GM23338 (cell line): ENCODE measurements around the gene ZMYND11. TPM values are rescaled to one million over a fixed set of nuclear protein-coding genes. Genes with fewer than 3 reads are reported as not detected.

Experiments
- ATAC-seq: fragments of 200-7000 bp; cut with Tn5 transposase; 3 replicates; pipeline ENCODE4 v1.9.1; 2020
- DNase-seq: peaks from one replicate; pipeline ENCODE4 v3.0.0-alpha.2; 2015; ENCODE audit warnings: low spot score
- H2AFZ ChIP-seq: fragments of 200-600 bp; sonication (generic); 2 replicates; pipeline ENCODE4 v1.8.0; 2016; ENCODE audit warnings: antibody characterized with exemption, mild to moderate bottlenecking, moderate library complexity
- H3F3A ChIP-seq: fragments of 200-600 bp; sonication (generic); replicated peaks from 2 replicates; pipeline ENCODE4 v1.8.0; 2017; ENCODE audit warnings: antibody characterized with exemption, mixed run types, low read depth
- H3K27ac ChIP-seq: fragments of 200-600 bp; sonication (generic); 2 replicates; pipeline ENCODE4 v1.6.1; 2016; ENCODE audit warnings: low read depth
- H3K27me3 ChIP-seq: fragments of 200-600 bp; sonication (generic); 2 replicates; pipeline ENCODE4 v1.8.0; 2016; ENCODE audit warnings: mild to moderate bottlenecking, mixed run types, moderate library complexity; ENCODE audit not compliant: insufficient read depth
- H3K36me3 ChIP-seq: fragments of 200-600 bp; sonication (generic); 2 replicates; pipeline ENCODE4 v1.8.0; 2016; ENCODE audit warnings: mild to moderate bottlenecking; ENCODE audit not compliant: insufficient read depth
- H3K4me1 ChIP-seq: fragments of 200-600 bp; sonication (generic); 2 replicates; pipeline ENCODE4 v1.8.0; 2016; ENCODE audit warnings: mild to moderate bottlenecking, moderate library complexity; ENCODE audit not compliant: insufficient read depth
- H3K4me2 ChIP-seq: fragments of 200-600 bp; sonication (generic); 2 replicates; pipeline ENCODE4 v1.7.1; 2017; ENCODE audit warnings: mixed run types
- H3K4me3 ChIP-seq: fragments of 200-600 bp; sonication (generic); 2 replicates; pipeline ENCODE4 v1.6.1; 2016; ENCODE audit warnings: mixed run types
- H3K79me2 ChIP-seq: fragments of 200-600 bp; sonication (generic); replicated peaks from 2 replicates; pipeline ENCODE4 v1.8.0; 2017; ENCODE audit warnings: mild to moderate bottlenecking; ENCODE audit not compliant: insufficient read depth
- H3K9me2 ChIP-seq: fragments of 200-600 bp; sonication (generic); 2 replicates; pipeline ENCODE4 v1.8.0; 2017; ENCODE audit not compliant: insufficient read depth
- H4K20me1 ChIP-seq: fragments of 200-600 bp; sonication (generic); replicated peaks from 2 replicates; pipeline ENCODE4 v1.8.0; 2017; ENCODE audit warnings: mild to moderate bottlenecking; ENCODE audit not compliant: insufficient read depth
- H3K27ac Mint-ChIP-seq: 2 replicates; pipeline ENCODE4 v1.8.0; 2020; ENCODE audit warnings: inconsistent platforms, mild to moderate bottlenecking, moderate library complexity, mixed read lengths
- H3K27me3 Mint-ChIP-seq: 3 replicates; pipeline ENCODE4 v1.8.0; 2022; ENCODE audit warnings: low read depth, mild to moderate bottlenecking, moderate library complexity, mixed read lengths, inconsistent platforms; ENCODE audit not compliant: insufficient read depth, poor library complexity
- H3K36me3 Mint-ChIP-seq: 3 replicates; pipeline ENCODE4 v1.8.0; 2021; ENCODE audit warnings: low read depth, mild to moderate bottlenecking, inconsistent platforms, moderate library complexity, mixed read lengths
- H3K4me1 Mint-ChIP-seq: 3 replicates; pipeline ENCODE4 v1.8.0; 2020; ENCODE audit warnings: mild to moderate bottlenecking, inconsistent platforms, mixed read lengths
- H3K4me3 Mint-ChIP-seq: 3 replicates; pipeline ENCODE4 v1.8.0; 2021; ENCODE audit warnings: moderate library complexity, mild to moderate bottlenecking, inconsistent platforms, mixed read lengths
- H3K9me3 Mint-ChIP-seq: 3 replicates; pipeline ENCODE4 v1.8.0; 2020; ENCODE audit warnings: moderate library complexity, mild to moderate bottlenecking, inconsistent platforms, mixed read lengths
- CREB1 ChIP-seq: fragments of 250-450 bp; sonication (Bioruptor Pico); IDR thresholded peaks from 2 replicates; pipeline ENCODE4 v1.5.0; 2020; ENCODE audit warnings: low read depth, mild to moderate bottlenecking, moderate library complexity
- ETS1 ChIP-seq: IDR thresholded peaks from 2 replicates; pipeline ENCODE4 v1.6.1; 2016; ENCODE audit warnings: antibody characterized with exemption
- EZH2 ChIP-seq: fragments of 200-600 bp; sonication (generic); IDR thresholded peaks from one replicate; pipeline ENCODE4 v1.8.0; 2017; ENCODE audit warnings: antibody characterized with exemption, mild to moderate bottlenecking, low read depth; ENCODE audit not compliant: unreplicated experiment
- EZH2phosphoT487 ChIP-seq: fragments of 200-600 bp; sonication (generic); IDR thresholded peaks from one replicate; pipeline ENCODE4 v1.8.1; 2018; ENCODE audit warnings: antibody characterized with exemption; ENCODE audit not compliant: unreplicated experiment
- JUNB ChIP-seq: IDR thresholded peaks from one replicate; pipeline ENCODE4 v1.6.1; 2016; ENCODE audit warnings: antibody characterized with exemption; ENCODE audit not compliant: unreplicated experiment
- NANOG ChIP-seq: IDR thresholded peaks from 2 replicates; pipeline ENCODE4 v1.6.1; 2016; ENCODE audit warnings: antibody characterized with exemption, borderline replicate concordance
- POLR2AphosphoS5 ChIP-seq: IDR thresholded peaks from 2 replicates; pipeline ENCODE4 v1.6.1; 2016; ENCODE audit warnings: antibody characterized with exemption, low read depth
- REST ChIP-seq: IDR thresholded peaks from one replicate; pipeline ENCODE4 v1.6.1; 2018; ENCODE audit warnings: antibody characterized with exemption; ENCODE audit not compliant: unreplicated experiment
- STAT1 ChIP-seq: IDR thresholded peaks from one replicate; pipeline ENCODE4 v1.6.1; 2016; ENCODE audit warnings: antibody characterized with exemption; ENCODE audit not compliant: unreplicated experiment
- ZNF114 ChIP-seq: fragments of 250-450 bp; sonication (Bioruptor Pico); IDR thresholded peaks from 2 replicates; pipeline ENCODE4 v1.5.0; 2020; ENCODE audit warnings: mild to moderate bottlenecking, moderate library complexity
- ZNF331 ChIP-seq: fragments of 250-450 bp; sonication (Bioruptor Pico); IDR thresholded peaks from 2 replicates; pipeline ENCODE4 v1.5.0; 2020; ENCODE audit warnings: low read depth, mild to moderate bottlenecking, moderate library complexity
- ZNF462 ChIP-seq: fragments of 250-450 bp; sonication (Bioruptor Pico); IDR thresholded peaks from 2 replicates; pipeline ENCODE4 v1.5.0; 2020; ENCODE audit warnings: mild to moderate bottlenecking, moderate library complexity
- polyA plus RNA-seq: library from polyadenylated mRNA; unstranded; fragments of >200 nt; fragmentation: Nextera tagmentation; extraction: Ambion mirVana; gene quantifications from 2 replicates; pipeline ENCODE4 v1.2.1, GENCODE V29; 2016
- total RNA-seq: library from RNA; depleted of rRNA; stranded (reverse); fragments of >200 nt; shearing (Covaris generic); gene quantifications from 2 replicates; pipeline ENCODE4 v1.2.3, GENCODE V29; 2014
- TF ChIP-seq, protein P1 (sequence below), 2 experiments: fragments of 200-600 bp in 1 of 2; sonication (generic) in 1 of 2; conservative IDR thresholded peaks; 2 replicates each; pipeline versions ENCODE4 v1.5.1 to v1.6.1; 2016 to 2017; ENCODE audit warnings: antibody characterized with exemption in 2 of 2, low read depth in 2 of 2, mild to moderate bottlenecking in 2 of 2, moderate library complexity in 1 of 2

ZMYND11 gene
- total and polyA plus RNA-seq, 2 experiments from 2014 or later: 8.9 to 16.9 TPM

DNA sequence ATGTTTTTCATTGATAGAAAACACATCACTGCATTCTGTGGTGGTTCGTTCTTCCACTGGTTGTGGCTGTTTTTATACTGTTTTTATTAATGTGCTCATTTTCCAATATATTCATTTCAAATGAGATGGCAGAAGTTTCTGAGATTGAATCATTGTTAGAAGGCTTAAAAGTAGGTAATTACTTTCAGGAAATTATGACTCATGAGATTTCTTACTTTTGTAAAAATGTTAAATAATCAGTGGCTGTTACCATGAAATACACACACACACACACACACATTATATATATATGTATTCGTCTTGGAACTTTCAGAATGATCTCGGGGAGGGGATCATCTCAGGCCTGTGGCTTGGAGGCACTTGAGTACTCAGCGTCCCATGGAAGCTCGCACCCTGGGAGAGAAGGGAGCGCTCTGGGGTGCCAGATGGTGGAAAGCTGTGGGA, 66.1 kb downstream of the ZMYND11 start:
- Histone ChIP-seq H3K4me1 (no peaks in the 10 kb centered on the region), H3K79me2 (peaks cover 9% of the 10 kb centered on the region; the same call in 1 of the 2 replicates), H3K27ac (no peak overlapping the region), H4K20me1 (no peaks in the 10 kb centered on the region; the same call in none of the 2 replicates), H3K27me3 (no peaks in the 10 kb centered on the region), H2AFZ (no peak overlapping the region), H3K36me3 (no peaks in the 10 kb centered on the region), H3F3A (no peaks in the 10 kb centered on the region), H3K9me2 (no peaks in the 10 kb centered on the region), H3K4me2 (no peak overlapping the region), H3K4me3 (no peak overlapping the region)
- Mint-ChIP-seq H3K4me3 (no peak overlapping the region), H3K4me1 (no peaks in the 10 kb centered on the region), H3K27ac (no peak overlapping the region; the same call in 1 of the 2 replicates), H3K27me3 (no peaks in the 10 kb centered on the region), H3K36me3 (no peaks in the 10 kb centered on the region; the same call in 2 of the 3 replicates), H3K9me3 (0 out of 3 replicates have a peak, but pooled peaks cover under 1% of the 10 kb centered on the region)
- ATAC-seq (no peak), DNase-seq (peak; percentile 10)
- TF ChIP-seq REST: no peak
- no peak for TF ChIP-seq NANOG
- no peak for TF ChIP-seq ZNF462 (CRISPR knock-in tag)
- no peak for TF ChIP-seq EZH2
- TF ChIP-seq ZNF331 (CRISPR knock-in tag): no peak
- TF ChIP-seq EZH2phosphoT487: no peak
- TF ChIP-seq CREB1 (CRISPR knock-in tag): no peak
- no peak for TF ChIP-seq POLR2AphosphoS5
- TF ChIP-seq, protein P1, sequence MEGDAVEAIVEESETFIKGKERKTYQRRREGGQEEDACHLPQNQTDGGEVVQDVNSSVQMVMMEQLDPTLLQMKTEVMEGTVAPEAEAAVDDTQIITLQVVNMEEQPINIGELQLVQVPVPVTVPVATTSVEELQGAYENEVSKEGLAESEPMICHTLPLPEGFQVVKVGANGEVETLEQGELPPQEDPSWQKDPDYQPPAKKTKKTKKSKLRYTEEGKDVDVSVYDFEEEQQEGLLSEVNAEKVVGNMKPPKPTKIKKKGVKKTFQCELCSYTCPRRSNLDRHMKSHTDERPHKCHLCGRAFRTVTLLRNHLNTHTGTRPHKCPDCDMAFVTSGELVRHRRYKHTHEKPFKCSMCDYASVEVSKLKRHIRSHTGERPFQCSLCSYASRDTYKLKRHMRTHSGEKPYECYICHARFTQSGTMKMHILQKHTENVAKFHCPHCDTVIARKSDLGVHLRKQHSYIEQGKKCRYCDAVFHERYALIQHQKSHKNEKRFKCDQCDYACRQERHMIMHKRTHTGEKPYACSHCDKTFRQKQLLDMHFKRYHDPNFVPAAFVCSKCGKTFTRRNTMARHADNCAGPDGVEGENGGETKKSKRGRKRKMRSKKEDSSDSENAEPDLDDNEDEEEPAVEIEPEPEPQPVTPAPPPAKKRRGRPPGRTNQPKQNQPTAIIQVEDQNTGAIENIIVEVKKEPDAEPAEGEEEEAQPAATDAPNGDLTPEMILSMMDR (conservative IDR thresholded peaks at IDR 0.05; ENCODE audit: low read depth in 2 of 2): no peak
- no peak for TF ChIP-seq JUNB
- no peak for TF ChIP-seq ETS1
- TF ChIP-seq ZNF114 (CRISPR knock-in tag): no peak
- TF ChIP-seq STAT1: no peak
